Ovary (tissue), 9 donors: ENCODE results near the gene PGAM2. TPM values are rescaled to one million over a fixed set of nuclear protein-coding genes. Genes with fewer than 3 reads are reported as not detected.

Source experiments
- DNase-seq, 5 donors: peaks; one replicate each; pipeline ENCODE4 v3.0.0-alpha.2; 2019 to 2020
- H3K27ac ChIP-seq, 2 donors: fragments of 200-600 bp; one replicate each; pipeline versions ENCODE4 v1.5.1 to v1.8.0; 2019 to 2022
- H3K27me3 ChIP-seq: fragments of 200-600 bp; one replicate; pipeline ENCODE4 v1.8.0; 2022
- H3K36me3 ChIP-seq: fragments of 200-600 bp; sonication (generic); one replicate; pipeline ENCODE4 v1.5.1; 2019
- H3K4me1 ChIP-seq: one replicate; pipeline ENCODE4 v1.8.1; 2013; ENCODE audit warnings: mild to moderate bottlenecking, moderate library complexity; ENCODE audit not compliant: insufficient read depth
- H3K4me3 ChIP-seq: fragments of 200-600 bp; sonication (generic); one replicate; pipeline ENCODE4 v1.5.1; 2017
- H3K9me3 ChIP-seq, 2 donors: fragments of 200-600 bp in 1 of 2; sonication (generic) in 1 of 2; one replicate each; pipeline versions ENCODE4 v1.5.1 to v1.8.1; 2013 to 2019; ENCODE audit warnings: mild to moderate bottlenecking in 1 of 2, moderate library complexity in 1 of 2
- EP300 ChIP-seq: sonication (generic); formaldehyde crosslinking; IDR thresholded peaks from one replicate; pipeline ENCODE4 v1.6.1; 2017; ENCODE audit warnings: antibody characterized with exemption
- POLR2A ChIP-seq: fragments of 450-650 bp; IDR thresholded peaks from one replicate; pipeline ENCODE4 v1.6.1; 2017; ENCODE audit warnings: antibody characterized with exemption, mild to moderate bottlenecking, moderate library complexity
- WGBS, 3 donors: extraction: QIAGEN DNeasy Blood & Tissue Kit in 1 of 3; methylation state at CpG; one replicate each; pipeline versions ENCODE4 v1.1.5 to v1.1.7; 2013 to 2017; 5-methylcytosine and 5-hydroxymethylcytosine counted together
- intact Hi-C, 4 donors: fragments of 100-400 bp; cut with DNase I; formaldehyde crosslinking; loops; one replicate each; pipeline versions ENCODE4 v1.11.0 to v1.15.1; 2022 to 2023
- polyA plus RNA-seq, 2 donors: library from polyadenylated mRNA; stranded (reverse); fragments of 200-250 nt in 1 of 2; fragments of 350-450 nt in 1 of 2; fragmentation: Illumina TruSeq in 1 of 2; extraction: RNeasy Lipid Tissue Mini Kit (QIAGEN cat#74804) in 1 of 2; gene quantifications; one replicate each; pipeline ENCODE4 v1.2.3, GENCODE V29; 2013 to 2014
- total RNA-seq, 7 donors: library from RNA; depleted of rRNA in 2 of 7; stranded (reverse); fragments of >200 nt in 2 of 7; fragmentation: NEBNext Ultra II Directional in 3 of 7; extraction: Animal tissue kit (Norgen Biotek cat#: 25700) in 3 of 7; gene quantifications; one replicate each; pipeline versions ENCODE4 v1.1.0 to v1.2.4, GENCODE V29; 2016 to 2023
- TF ChIP-seq, protein P1 (sequence below), 3 donors: fragments of 450-650 bp in 2 of 3; fragments of 200-600 bp in 1 of 3; IDR thresholded peaks; one replicate each; pipeline versions ENCODE4 v1.5.1 to v1.8.0; 2016 to 2022; ENCODE audit warnings: antibody characterized with exemption in 3 of 3, mild to moderate bottlenecking in 1 of 3
- donor health status: DM: no; HTN: no; CAD: no; lungs with moderate emphysema.
- donor health status: DM: no; HTN: no; CAD: no.
- donor health status: Bipolar disorder and iron deficiency.
- donor health status: DM: yes; HTN: yes; CAD: no.
- donor health status: DM: no; HTN: no; CAD: no.
- donor health status: DM: yes; HTN: yes; CAD: no.

PGAM2 gene
- total and polyA plus RNA-seq, 9 donors, result 0.40 to 3.2 (median 1.7) TPM; not detected in 2

DNA sequence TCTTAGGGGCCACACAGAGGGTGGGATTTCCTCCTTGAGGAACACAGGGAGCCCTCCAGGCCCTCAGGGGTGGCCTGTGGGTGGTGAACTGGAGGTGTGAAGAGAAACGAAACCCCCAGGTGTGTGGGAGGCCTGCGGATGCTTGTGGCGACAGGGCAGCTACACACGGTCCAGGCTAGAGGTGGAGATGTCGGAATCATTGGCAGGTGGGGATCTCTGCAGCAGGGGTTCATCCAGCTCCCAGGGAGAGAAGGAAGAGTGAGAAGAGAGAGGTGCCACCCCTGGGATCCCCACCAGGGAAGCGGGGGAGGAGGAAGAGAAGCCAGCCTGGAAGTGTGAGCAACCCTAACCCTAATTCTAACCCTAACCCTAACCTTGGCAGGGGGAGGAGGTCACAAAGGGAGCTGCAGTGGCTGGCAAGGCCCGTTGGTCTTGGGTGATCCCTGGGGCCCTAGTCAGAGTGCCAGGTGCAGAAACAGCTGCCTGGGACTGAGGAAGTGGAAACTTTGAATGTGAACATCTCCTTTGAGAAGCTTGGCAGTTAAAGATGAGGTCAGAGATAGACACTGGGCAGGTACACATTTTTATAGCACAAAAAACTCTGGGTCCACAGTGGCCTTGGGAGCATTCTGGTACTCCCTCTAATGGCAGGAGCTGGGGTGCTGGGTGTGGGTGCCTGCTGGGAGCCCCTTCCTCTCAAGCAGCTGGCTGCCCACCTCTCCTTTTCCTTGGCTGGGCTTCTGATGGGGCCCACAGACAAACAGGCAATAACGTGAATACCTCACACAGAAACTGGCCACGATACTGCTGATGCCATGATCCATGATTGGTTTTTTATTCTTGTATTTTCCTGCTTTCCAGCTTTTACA lies 31.9 kb upstream of the PGAM2 start:
- H3K27ac ChIP-seq, result no peak overlapping the region
- peaks cover 17% of the 10 kb centered on the region for H3K4me1 ChIP-seq
- no peak for TF ChIP-seq POLR2A
- TF ChIP-seq, protein P1, sequence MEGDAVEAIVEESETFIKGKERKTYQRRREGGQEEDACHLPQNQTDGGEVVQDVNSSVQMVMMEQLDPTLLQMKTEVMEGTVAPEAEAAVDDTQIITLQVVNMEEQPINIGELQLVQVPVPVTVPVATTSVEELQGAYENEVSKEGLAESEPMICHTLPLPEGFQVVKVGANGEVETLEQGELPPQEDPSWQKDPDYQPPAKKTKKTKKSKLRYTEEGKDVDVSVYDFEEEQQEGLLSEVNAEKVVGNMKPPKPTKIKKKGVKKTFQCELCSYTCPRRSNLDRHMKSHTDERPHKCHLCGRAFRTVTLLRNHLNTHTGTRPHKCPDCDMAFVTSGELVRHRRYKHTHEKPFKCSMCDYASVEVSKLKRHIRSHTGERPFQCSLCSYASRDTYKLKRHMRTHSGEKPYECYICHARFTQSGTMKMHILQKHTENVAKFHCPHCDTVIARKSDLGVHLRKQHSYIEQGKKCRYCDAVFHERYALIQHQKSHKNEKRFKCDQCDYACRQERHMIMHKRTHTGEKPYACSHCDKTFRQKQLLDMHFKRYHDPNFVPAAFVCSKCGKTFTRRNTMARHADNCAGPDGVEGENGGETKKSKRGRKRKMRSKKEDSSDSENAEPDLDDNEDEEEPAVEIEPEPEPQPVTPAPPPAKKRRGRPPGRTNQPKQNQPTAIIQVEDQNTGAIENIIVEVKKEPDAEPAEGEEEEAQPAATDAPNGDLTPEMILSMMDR (IDR thresholded peaks at IDR 0.05), result no peak
- TF ChIP-seq EP300, result no peak
- intact Hi-C loops, result no loop called here
- WGBS, 3 donors, result 79 to 83% (median 82%) methylated on average over 9 of the region's 9 CpGs
- no peaks in the 10 kb centered on the region for H3K9me3 ChIP-seq
- peak in 1 of 5 donors; percentile 23 for DNase-seq
- no peaks in the 10 kb centered on the region for H3K27me3 ChIP-seq
- no peaks in the 10 kb centered on the region for H3K36me3 ChIP-seq
- no peak overlapping the region for H3K4me3 ChIP-seq

DNA sequence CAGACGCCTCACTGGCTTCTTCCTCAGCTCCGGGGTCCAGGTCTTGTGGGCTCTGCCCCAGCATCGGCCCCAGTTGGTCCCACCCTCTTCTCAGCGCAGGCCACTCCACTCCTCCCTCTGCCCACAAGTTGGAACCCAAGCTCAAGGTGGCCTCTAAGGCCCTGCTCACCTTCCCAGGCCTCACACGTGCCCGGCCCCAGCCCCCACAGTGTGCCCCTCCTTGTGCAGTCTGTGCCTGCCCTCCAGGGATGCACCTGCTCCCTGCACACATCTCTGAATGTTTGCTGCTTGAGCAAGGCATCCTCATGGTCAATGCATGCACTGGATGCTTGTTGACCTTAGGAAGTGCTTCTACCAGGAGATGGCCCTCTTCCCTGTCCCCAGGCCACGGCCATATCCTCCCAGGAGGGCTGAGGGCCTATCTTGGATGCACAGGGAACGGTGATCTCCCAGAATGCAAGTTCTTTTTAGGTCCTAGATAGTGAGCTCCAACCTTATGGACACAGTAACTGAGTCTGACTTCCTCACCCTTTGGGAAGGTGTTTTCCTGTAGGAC lies 31.0 kb upstream of the PGAM2 start:
- no peaks in the 10 kb centered on the region for H3K36me3 ChIP-seq
- WGBS, 3 donors, result 86 to 90% (median 87%) methylated on average over 8 of the region's 8 CpGs
- DNase-seq, result no peak
- no peak overlapping the region for H3K27ac ChIP-seq
- TF ChIP-seq EP300, result no peak
- no peak overlapping the region for H3K4me3 ChIP-seq
- H3K9me3 ChIP-seq, result no peaks in the 10 kb centered on the region
- H3K27me3 ChIP-seq, result no peaks in the 10 kb centered on the region
- peaks cover 15% of the 10 kb centered on the region for H3K4me1 ChIP-seq
- intact Hi-C loops, result no loop called here

DNA sequence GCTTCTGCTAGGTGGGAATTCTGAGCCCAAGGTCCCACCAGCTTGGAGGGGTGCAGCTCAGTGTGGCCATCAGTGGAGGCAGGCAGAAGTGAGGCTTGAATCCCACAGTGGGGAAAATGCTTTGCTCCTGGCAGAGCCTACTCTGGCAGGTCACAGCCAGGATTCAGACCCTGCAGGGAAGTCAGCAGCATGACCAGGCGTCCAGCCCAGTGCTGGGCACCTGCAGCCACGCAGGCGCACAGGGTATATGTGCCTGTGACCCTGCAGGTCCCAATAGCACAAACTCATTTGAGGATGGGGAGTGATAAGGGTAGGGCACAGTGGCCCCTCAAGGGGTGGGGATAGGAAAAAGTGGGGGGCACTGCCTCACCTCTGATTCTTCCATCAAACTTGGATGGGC lies 30.4 kb upstream of the PGAM2 start:
- Histone ChIP-seq H3K36me3 (no peaks in the 10 kb centered on the region), H3K27ac (peak overlapping the region in 1 of 2 donors; percentile 38), H3K27me3 (no peaks in the 10 kb centered on the region), H3K4me3 (no peak overlapping the region), H3K9me3 (no peaks in the 10 kb centered on the region), H3K4me1 (peaks cover 13% of the 10 kb centered on the region)
- 82 to 100% (median 92%) methylated on average over 3 of the region's 3 CpGs for WGBS, 3 donors
- intact Hi-C loops, result no loop called here
- TF ChIP-seq EP300 (no peak), POLR2A (no peak)
- TF ChIP-seq, protein P1 (IDR thresholded peaks at IDR 0.05), result no peak
- DNase-seq, result no peak

DNA sequence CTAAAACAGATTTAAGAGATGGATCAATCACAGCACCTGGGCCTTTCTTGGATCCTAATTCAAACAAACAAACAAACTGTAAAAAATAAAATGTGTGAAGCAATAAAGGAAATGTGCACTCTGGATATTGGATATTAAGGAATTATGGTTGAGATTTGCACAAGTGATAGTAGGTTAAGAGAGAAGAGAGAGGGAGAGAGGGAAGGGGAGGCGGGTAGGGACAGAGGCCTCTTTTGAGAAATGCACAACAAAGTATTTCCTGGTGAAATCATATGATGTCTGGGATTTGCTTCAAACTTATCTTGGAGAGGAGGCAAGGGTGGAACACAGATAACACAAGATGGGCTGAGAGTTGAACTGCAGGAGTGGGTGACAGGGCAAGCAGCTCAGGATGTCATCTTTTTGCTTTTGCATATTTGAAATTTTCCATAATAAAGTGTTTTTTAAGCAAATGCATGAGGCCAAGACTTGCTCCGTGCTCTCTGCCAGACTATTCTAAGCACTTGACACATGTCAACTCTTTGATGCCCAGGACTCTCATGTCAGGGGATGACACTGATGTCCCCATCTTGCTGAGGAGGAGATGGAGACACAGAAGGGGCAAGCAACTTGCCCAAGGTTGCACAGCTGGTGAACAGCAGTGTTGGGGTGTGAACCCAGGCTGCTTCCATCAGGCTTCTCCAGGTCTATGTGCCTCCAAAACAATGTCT lies 29.7 kb upstream of the PGAM2 start:
- intact Hi-C loops, result no loop called here
- Histone ChIP-seq H3K4me1 (peaks cover 18% of the 10 kb centered on the region), H3K9me3 (no peaks in the 10 kb centered on the region), H3K27me3 (no peaks in the 10 kb centered on the region), H3K36me3 (no peaks in the 10 kb centered on the region), H3K4me3 (no peak overlapping the region), H3K27ac (peak overlapping the region in 1 of 2 donors; percentile 38)
- TF ChIP-seq, protein P1 (IDR thresholded peaks at IDR 0.05), result no peak
- TF ChIP-seq POLR2A (no peak), EP300 (no peak)
- 18 to 24% (median 21%) methylated on average over 2 of the region's 2 CpGs for WGBS, 3 donors
- DNase-seq, result no peak
